ENCODE measurements around the gene SPECC1L. TPM values are rescaled to one million over a fixed set of nuclear protein-coding genes. Genes with fewer than 3 reads are reported as not detected.

Gene SPECC1L
- total RNA-seq, 4 donors from 2014 or later = 63.6 to 116 (median 90.1) TPM

DNA sequence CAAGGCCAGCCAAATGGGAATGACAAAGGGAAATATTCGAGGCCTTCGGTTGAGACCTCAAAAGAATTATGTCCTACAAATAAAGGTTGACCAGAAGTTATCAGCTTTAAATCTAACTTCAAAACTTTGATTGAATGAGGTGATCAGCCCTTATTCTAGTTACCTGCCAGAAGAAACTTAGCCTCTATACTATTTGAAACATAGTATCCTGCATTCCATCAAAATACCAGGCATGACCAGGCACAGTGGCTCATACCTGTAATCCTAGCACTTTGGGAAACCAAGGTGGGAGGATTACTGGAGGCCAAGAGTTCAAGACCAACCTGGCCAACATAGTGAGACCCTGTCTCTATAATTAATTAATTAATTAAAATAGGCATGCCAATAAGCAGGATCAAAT lies 112.4 kb downstream of the SPECC1L start:
- WGBS = 98% methylated on average over 2 of the region's 2 CpGs
- Histone ChIP-seq H3K36me3 (peaks cover 6 to 31% (median 13%) of the 10 kb centered on the region in 4 donors), H3K4me1 (peaks cover 0 to 3% (median 0%) of the 10 kb centered on the region in 4 donors), H3K27ac (replicated peaks in 1 of 4) (no peak overlapping the region), H3K9me3 (no peaks in the 10 kb centered on the region), H3K27me3 (no peaks in the 10 kb centered on the region), H3K4me3 (no peak overlapping the region)
- TF ChIP-seq EP300 (IDR thresholded peaks at IDR 0.05) = no peak
- TF ChIP-seq, protein P1, sequence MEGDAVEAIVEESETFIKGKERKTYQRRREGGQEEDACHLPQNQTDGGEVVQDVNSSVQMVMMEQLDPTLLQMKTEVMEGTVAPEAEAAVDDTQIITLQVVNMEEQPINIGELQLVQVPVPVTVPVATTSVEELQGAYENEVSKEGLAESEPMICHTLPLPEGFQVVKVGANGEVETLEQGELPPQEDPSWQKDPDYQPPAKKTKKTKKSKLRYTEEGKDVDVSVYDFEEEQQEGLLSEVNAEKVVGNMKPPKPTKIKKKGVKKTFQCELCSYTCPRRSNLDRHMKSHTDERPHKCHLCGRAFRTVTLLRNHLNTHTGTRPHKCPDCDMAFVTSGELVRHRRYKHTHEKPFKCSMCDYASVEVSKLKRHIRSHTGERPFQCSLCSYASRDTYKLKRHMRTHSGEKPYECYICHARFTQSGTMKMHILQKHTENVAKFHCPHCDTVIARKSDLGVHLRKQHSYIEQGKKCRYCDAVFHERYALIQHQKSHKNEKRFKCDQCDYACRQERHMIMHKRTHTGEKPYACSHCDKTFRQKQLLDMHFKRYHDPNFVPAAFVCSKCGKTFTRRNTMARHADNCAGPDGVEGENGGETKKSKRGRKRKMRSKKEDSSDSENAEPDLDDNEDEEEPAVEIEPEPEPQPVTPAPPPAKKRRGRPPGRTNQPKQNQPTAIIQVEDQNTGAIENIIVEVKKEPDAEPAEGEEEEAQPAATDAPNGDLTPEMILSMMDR (IDR thresholded peaks at IDR 0.05) = no peak
- DNase-seq (ENCODE audit: extremely low spot score) = no peak
- intact Hi-C loops (cut with DNase I) = no loop called here

DNA sequence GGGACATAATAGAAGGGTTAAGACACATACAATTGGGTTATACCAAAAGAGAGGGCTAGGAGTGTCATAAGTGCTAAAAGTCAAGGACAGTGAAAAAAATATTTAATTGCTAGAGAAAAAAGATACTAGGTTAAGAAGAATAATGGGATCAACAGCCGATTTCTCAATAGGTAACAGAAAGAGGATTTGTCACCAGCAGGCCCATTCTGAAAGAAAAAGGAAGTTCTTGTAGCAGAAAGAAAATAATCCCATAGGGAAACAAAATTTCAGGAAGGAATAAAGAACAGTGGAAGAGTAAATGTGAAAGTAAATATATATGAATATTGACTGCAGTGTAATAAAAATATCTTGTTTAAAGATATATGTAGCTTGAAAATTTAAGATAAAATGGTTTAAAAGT lies 113.5 kb downstream of the SPECC1L start:
- intact Hi-C loops (cut with DNase I) = no loop called here
- Histone ChIP-seq H3K9me3 (no peaks in the 10 kb centered on the region), H3K4me3 (no peak overlapping the region), H3K27ac (replicated peaks in 1 of 4) (no peak overlapping the region), H3K27me3 (no peaks in the 10 kb centered on the region), H3K36me3 (peaks cover 6 to 20% (median 11%) of the 10 kb centered on the region in 4 donors), H3K4me1 (peaks cover 0 to 4% (median 1%) of the 10 kb centered on the region in 4 donors)
- no peak for DNase-seq (ENCODE audit: extremely low spot score)
- WGBS = 72% methylated on average over 1 of the region's 1 CpG
- TF ChIP-seq EP300 (IDR thresholded peaks at IDR 0.05) (no peak), POLR2A (IDR thresholded peaks at IDR 0.05; ENCODE audit: low read depth) (no peak), POLR2AphosphoS5 (IDR thresholded peaks at IDR 0.05) (no peak)
- TF ChIP-seq, protein P1 (IDR thresholded peaks at IDR 0.05) = no peak

- WGBS = 79% methylated on average over 2 of the region's 2 CpGs
- intact Hi-C loops (cut with DNase I) = no loop called here
- Histone ChIP-seq H3K36me3 (no peaks in the 10 kb centered on the region), H3K9me3 (no peaks in the 10 kb centered on the region), H3K27me3 (no peaks in the 10 kb centered on the region), H3K27ac (replicated peaks in 1 of 4) (no peak overlapping the region), H3K4me1 (peaks cover 21 to 30% (median 26%) of the 10 kb centered on the region in 4 donors), H3K4me3 (no peak overlapping the region)
- no peak for DNase-seq (ENCODE audit: extremely low spot score)
- TF ChIP-seq, protein P1 (IDR thresholded peaks at IDR 0.05) = no peak
- TF ChIP-seq EP300 (IDR thresholded peaks at IDR 0.05) (no peak), POLR2AphosphoS5 (IDR thresholded peaks at IDR 0.05) (no peak), POLR2A (IDR thresholded peaks at IDR 0.05; ENCODE audit: low read depth) (no peak)
Measured at GRCh38 chr22:24386937-24387471, 116.4 kb downstream of the SPECC1L start.

- Histone ChIP-seq H3K36me3 (peaks cover 0 to 8% (median under 1%) of the 10 kb centered on the region in 4 donors), H3K27me3 (no peaks in the 10 kb centered on the region), H3K9me3 (no peaks in the 10 kb centered on the region), H3K4me3 (no peak overlapping the region), H3K4me1 (peaks cover 32 to 40% (median 37%) of the 10 kb centered on the region in 4 donors), H3K27ac (replicated peaks in 1 of 4) (peak overlapping the region; percentile 18 to 54 (median 45))
- intact Hi-C loops (cut with DNase I) = no loop called here
- 81% methylated on average over 1 of the region's 1 CpG for WGBS
- TF ChIP-seq POLR2AphosphoS5 (IDR thresholded peaks at IDR 0.05) = no peak
- DNase-seq (ENCODE audit: extremely low spot score) = no peak
Measured at GRCh38 chr22:24389680-24390079, 119.0 kb downstream of the SPECC1L start.

GRCh38 chr22:24390156-24390555 lies 119.5 kb downstream of the SPECC1L start:
- no peaks in the 10 kb centered on the region for H3K27me3 ChIP-seq
- peaks cover 32 to 40% (median 37%) of the 10 kb centered on the region in 4 donors for H3K4me1 ChIP-seq
- H3K36me3 ChIP-seq = peaks cover 0 to 8% (median 2%) of the 10 kb centered on the region in 4 donors
- intact Hi-C loops (cut with DNase I) = no loop called here
- 80% methylated on average over 2 of the region's 2 CpGs for WGBS
- no peaks in the 10 kb centered on the region for H3K9me3 ChIP-seq
- H3K4me3 ChIP-seq = no peak overlapping the region
- TF ChIP-seq POLR2A (IDR thresholded peaks at IDR 0.05; ENCODE audit: low read depth) (no peak), POLR2AphosphoS5 (IDR thresholded peaks at IDR 0.05) (no peak), EP300 (IDR thresholded peaks at IDR 0.05) (no peak)
- TF ChIP-seq, protein P1 (IDR thresholded peaks at IDR 0.05) = no peak
- peak overlapping the region; percentile 18 to 54 (median 45) for H3K27ac ChIP-seq (replicated peaks in 1 of 4)
- DNase-seq (ENCODE audit: extremely low spot score) = no peak
